Type B pancreatic cell (in vitro differentiated cells): ENCODE results near the gene PLPP4. TPM values are rescaled to one million over a fixed set of nuclear protein-coding genes. Genes with fewer than 3 reads are reported as not detected.

Experiments used
- DNase-seq: peaks from one replicate; pipeline ENCODE4 v3.0.0; 2021; ENCODE audit warnings: mixed read lengths; ENCODE audit not compliant: unreplicated experiment; ENCODE audit errors: extremely low spot score
- H3K27ac Mint-ChIP-seq: 2 replicates; pipeline ENCODE4 v1.8.0; 2021; ENCODE audit warnings: mild to moderate bottlenecking, mixed read lengths
- H3K27me3 Mint-ChIP-seq: 2 replicates; pipeline ENCODE4 v1.8.0; 2021; ENCODE audit warnings: mixed read lengths
- H3K36me3 Mint-ChIP-seq: 2 replicates; pipeline ENCODE4 v1.8.0; 2021; ENCODE audit warnings: mixed read lengths
- H3K4me1 Mint-ChIP-seq: one replicate; pipeline ENCODE4 v1.8.0; 2021; ENCODE audit warnings: mixed read lengths; ENCODE audit not compliant: unreplicated experiment
- H3K4me3 Mint-ChIP-seq: 2 replicates; pipeline ENCODE4 v1.8.0; 2021; ENCODE audit warnings: mild to moderate bottlenecking, mixed read lengths
- H3K9me3 Mint-ChIP-seq: 2 replicates; pipeline ENCODE4 v1.8.0; 2021; ENCODE audit warnings: mixed read lengths
- CTCF ChIP-seq: fragments of 200-600 bp; sonication (generic); conservative IDR thresholded peaks from 2 replicates; pipeline ENCODE4 v1.5.0; 2021; ENCODE audit warnings: antibody characterized with exemption, mild to moderate bottlenecking
- total RNA-seq: library from RNA; stranded (reverse); gene quantifications from 2 replicates; pipeline ENCODE4 v1.2.1, GENCODE V29; 2021; ENCODE audit warnings: low replicate concordance

The PLPP4 gene
- total RNA-seq, 1 donor from 2014 or later = 4.4 TPM

- no peak for TF ChIP-seq CTCF
- no peaks in the 10 kb centered on the region for H3K9me3 Mint-ChIP-seq
- no peaks in the 10 kb centered on the region for H3K27me3 Mint-ChIP-seq
- H3K4me1 Mint-ChIP-seq = peaks cover 6% of the 10 kb centered on the region
- DNase-seq = no peak
- H3K27ac Mint-ChIP-seq = no peak overlapping the region
- no peaks in the 10 kb centered on the region for H3K36me3 Mint-ChIP-seq
- H3K4me3 Mint-ChIP-seq = no peak overlapping the region
These were observed 114.2 kb downstream of the PLPP4 start for GRCh38 chr10:120571266-120571665.

DNA sequence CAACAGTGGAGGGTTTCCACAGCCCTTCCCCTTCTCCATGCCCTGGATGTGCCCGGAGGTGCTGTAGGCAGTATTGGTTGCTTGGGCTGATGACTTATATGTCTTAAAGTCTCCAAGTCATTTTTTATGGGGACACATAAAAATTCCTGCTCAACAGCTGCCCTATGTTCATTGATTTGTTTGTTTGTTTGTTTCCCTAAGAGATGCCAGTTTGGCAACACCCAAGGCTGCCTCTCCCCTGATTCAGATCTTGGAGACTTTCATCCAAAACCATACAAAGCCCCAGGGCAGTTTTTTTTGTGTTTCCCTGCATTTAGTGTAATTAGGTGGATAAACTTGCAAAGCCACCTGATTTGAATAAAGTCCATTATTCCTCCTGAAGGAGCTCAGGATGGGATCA is 115.3 kb downstream of the PLPP4 start:
- no peak for DNase-seq
- Mint-ChIP-seq H3K27ac (no peak overlapping the region), H3K36me3 (no peaks in the 10 kb centered on the region), H3K4me1 (peaks cover 6% of the 10 kb centered on the region), H3K27me3 (no peaks in the 10 kb centered on the region), H3K4me3 (no peak overlapping the region), H3K9me3 (no peaks in the 10 kb centered on the region)
- TF ChIP-seq CTCF = no peak

GRCh38 chr10:120573355-120573754 is 116.3 kb downstream of the PLPP4 start:
- Mint-ChIP-seq H3K27ac (no peak overlapping the region), H3K4me1 (peaks cover 10% of the 10 kb centered on the region), H3K27me3 (no peaks in the 10 kb centered on the region), H3K36me3 (no peaks in the 10 kb centered on the region), H3K4me3 (no peak overlapping the region), H3K9me3 (no peaks in the 10 kb centered on the region)
- DNase-seq = no peak
- TF ChIP-seq CTCF = no peak

GRCh38 chr10:120574981-120575380 is 118.0 kb downstream of the PLPP4 start:
- TF ChIP-seq CTCF = no peak
- H3K36me3 Mint-ChIP-seq = no peaks in the 10 kb centered on the region
- H3K27ac Mint-ChIP-seq = no peak overlapping the region
- peaks cover 10% of the 10 kb centered on the region for H3K4me1 Mint-ChIP-seq
- no peaks in the 10 kb centered on the region for H3K27me3 Mint-ChIP-seq
- peak; percentile 66 for DNase-seq
- H3K9me3 Mint-ChIP-seq = no peaks in the 10 kb centered on the region
- no peak overlapping the region for H3K4me3 Mint-ChIP-seq

- no peak overlapping the region for H3K4me3 Mint-ChIP-seq
- H3K4me1 Mint-ChIP-seq = peaks cover 10% of the 10 kb centered on the region
- no peaks in the 10 kb centered on the region for H3K36me3 Mint-ChIP-seq
- H3K27ac Mint-ChIP-seq = no peak overlapping the region
- no peaks in the 10 kb centered on the region for H3K9me3 Mint-ChIP-seq
- DNase-seq = peak; percentile 10
- no peaks in the 10 kb centered on the region for H3K27me3 Mint-ChIP-seq
- TF ChIP-seq CTCF = no peak
These were observed 118.4 kb downstream of the PLPP4 start for GRCh38 chr10:120575411-120575810.

- H3K4me1 Mint-ChIP-seq = peaks cover 18% of the 10 kb centered on the region
- H3K9me3 Mint-ChIP-seq = no peaks in the 10 kb centered on the region
- H3K4me3 Mint-ChIP-seq = no peak overlapping the region
- DNase-seq = no peak
- H3K36me3 Mint-ChIP-seq = peaks cover 3% of the 10 kb centered on the region
- H3K27ac Mint-ChIP-seq = no peak overlapping the region
- H3K27me3 Mint-ChIP-seq = no peaks in the 10 kb centered on the region
- TF ChIP-seq CTCF = no peak
These were observed 121.1 kb downstream of the PLPP4 start for GRCh38 chr10:120578134-120578533.
